H1 (cell line): Measurements from ENCODE around the gene RAB30. TPM values are rescaled to one million over a fixed set of nuclear protein-coding genes. Genes with fewer than 3 reads are reported as not detected.

Experiments used
- ATF3 ChIP-seq: IDR thresholded peaks from 2 replicates; pipeline ENCODE4 v1.6.1; 2011; ENCODE audit warnings: low read depth, mild to moderate bottlenecking, low read length; ENCODE audit not compliant: insufficient read depth
- BACH1 ChIP-seq: IDR thresholded peaks from 2 replicates; pipeline ENCODE4 v1.6.1; 2012; ENCODE audit warnings: low read length, improper control_type of control experiment
- CEBPB ChIP-seq: IDR thresholded peaks from 2 replicates; pipeline ENCODE4 v1.6.1; 2012; ENCODE audit warnings: low read depth, low read length
- polyA plus RNA-seq, 7 experiments: library from polyadenylated mRNA; depleted of rRNA in 3 of 7; stranded (reverse) in 5 of 7; unstranded in 2 of 7; fragments of >200 nt in 5 of 7; fragments of 200-250 nt in 2 of 7; gene quantifications; 1 replicate in 5 of 7; 2 replicates in 1 of 7; 4 replicates in 1 of 7; pipeline versions ENCODE4 v1.2.1 to v1.2.3, GENCODE V29; 2011 to 2013; ENCODE audit warnings: missing spikeins in 2 of 7, mixed read lengths in 2 of 7
- total RNA-seq: library from RNA; stranded (reverse); fragmentation: NEBNext Ultra II Directional; extraction: Animal tissue kit (Norgen Biotek cat#: 25700); gene quantifications from 2 replicates; pipeline ENCODE4 v1.2.1, GENCODE V29; 2021

The RAB30 gene
- total and polyA plus RNA-seq, 2 of the 8 experiments (the other 6 are each of a cell fraction or from before 2014, with no cell fraction given): 1.6 to 11.7 TPM

GRCh38 chr11:83044958-83045712, 26.6 kb downstream of the RAB30 start (continued):
- TF ChIP-seq ATF3 (no peak), BACH1 (no peak), CEBPB (no peak)
